H9 (cell line): ENCODE results near the gene DHRS7C. TPM values are rescaled to one million over a fixed set of nuclear protein-coding genes. Genes with fewer than 3 reads are reported as not detected.

Experiments
- DNase-seq: peaks from one replicate; pipeline ENCODE4 v3.0.0-alpha.2; 2017
- H2AFZ ChIP-seq: one replicate; pipeline ENCODE4 v1.6.1; 2013; ENCODE audit warnings: mild to moderate bottlenecking, low read length, control low read depth, moderate library complexity
- H2AK5ac ChIP-seq: 2 replicates; pipeline ENCODE4 v1.6.1; 2013; ENCODE audit warnings: low read length, control low read depth, mixed read lengths; ENCODE audit not compliant: insufficient read length
- H2BK120ac ChIP-seq: one replicate; pipeline ENCODE4 v1.6.1; 2013; ENCODE audit warnings: low read depth, mild to moderate bottlenecking, low read length, control low read depth, inconsistent platforms; ENCODE audit not compliant: poor library complexity, severe bottlenecking
- H2BK12ac ChIP-seq: 2 replicates; pipeline ENCODE4 v1.6.1; 2013; ENCODE audit warnings: low read length, control low read depth, mixed read lengths, low read depth; ENCODE audit not compliant: insufficient read length
- H2BK15ac ChIP-seq: 2 replicates; pipeline ENCODE4 v1.6.1; 2013; ENCODE audit warnings: low read depth, low read length, control low read depth
- H2BK20ac ChIP-seq: one replicate; pipeline ENCODE4 v1.6.1; 2013; ENCODE audit warnings: low read depth, mild to moderate bottlenecking, low read length, control low read depth, inconsistent platforms; ENCODE audit not compliant: poor library complexity, severe bottlenecking
- H2BK5ac ChIP-seq: 2 replicates; pipeline ENCODE4 v1.6.1; 2013; ENCODE audit warnings: low read length, control low read depth, mixed read lengths; ENCODE audit not compliant: insufficient read length
- H3K14ac ChIP-seq: 2 replicates; pipeline ENCODE4 v1.6.1; 2013; ENCODE audit warnings: low read length, control low read depth; ENCODE audit not compliant: insufficient read depth
- H3K18ac ChIP-seq: 2 replicates; pipeline ENCODE4 v1.6.1; 2013; ENCODE audit warnings: low read depth, mild to moderate bottlenecking, mixed read lengths, low read length, control low read depth; ENCODE audit not compliant: insufficient read length
- H3K23ac ChIP-seq: 2 replicates; pipeline ENCODE4 v1.6.1; 2013; ENCODE audit warnings: low read length, control low read depth, mixed read lengths, low read depth; ENCODE audit not compliant: insufficient read length
- H3K23me2 ChIP-seq: 2 replicates; pipeline ENCODE4 v1.6.1; 2013; ENCODE audit warnings: low read depth, mild to moderate bottlenecking, mixed read lengths, low read length, control low read depth; ENCODE audit not compliant: insufficient read length, poor library complexity, severe bottlenecking
- H3K27ac ChIP-seq: 2 replicates; pipeline ENCODE4 v1.5.1; 2013; ENCODE audit warnings: low read length, control low read depth, mixed read lengths, low read depth; ENCODE audit not compliant: insufficient read length
- H3K27me3 ChIP-seq: 2 replicates; pipeline ENCODE4 v1.6.1; 2013; ENCODE audit warnings: low read length, control low read depth, inconsistent platforms; ENCODE audit not compliant: insufficient read depth
- H3K4ac ChIP-seq: 2 replicates; pipeline ENCODE4 v1.6.1; 2013; ENCODE audit warnings: low read depth, mild to moderate bottlenecking, control low read depth, inconsistent platforms, low read length, moderate library complexity
- H3K4me1 ChIP-seq: 2 replicates; pipeline ENCODE4 v1.6.1; 2013; ENCODE audit warnings: low read length, control low read depth, inconsistent platforms; ENCODE audit not compliant: insufficient read depth
- H3K4me2 ChIP-seq: 2 replicates; pipeline ENCODE4 v1.6.1; 2013; ENCODE audit warnings: low read length, control low read depth, mixed read lengths; ENCODE audit not compliant: insufficient read length, insufficient read depth
- H3K56ac ChIP-seq: 2 replicates; pipeline ENCODE4 v1.6.1; 2013; ENCODE audit warnings: low read depth, mild to moderate bottlenecking, mixed read lengths, low read length, control low read depth; ENCODE audit not compliant: insufficient read length
- H3K79me1 ChIP-seq: 2 replicates; pipeline ENCODE4 v1.6.1; 2013; ENCODE audit warnings: low read depth, mild to moderate bottlenecking, moderate library complexity, low read length, control low read depth, inconsistent platforms; ENCODE audit not compliant: insufficient read depth, poor library complexity, severe bottlenecking
- H3K79me2 ChIP-seq: 2 replicates; pipeline ENCODE4 v1.6.1; 2013; ENCODE audit warnings: low read length, control low read depth, inconsistent platforms; ENCODE audit not compliant: insufficient read depth
- H3K9ac ChIP-seq: 2 replicates; pipeline ENCODE4 v1.6.1; 2013; ENCODE audit warnings: low read length, control low read depth, mixed read lengths; ENCODE audit not compliant: insufficient read length; ENCODE audit errors: extremely low read depth
- H3K9me3 ChIP-seq: one replicate; pipeline ENCODE4 v1.6.1; 2013; ENCODE audit warnings: low read depth, low read length, inconsistent platforms; ENCODE audit not compliant: control insufficient read depth
- H3T11ph ChIP-seq: one replicate; pipeline ENCODE4 v1.6.1; 2013; ENCODE audit warnings: mild to moderate bottlenecking, low read length, control low read depth, inconsistent platforms
- H4K20me1 ChIP-seq: one replicate; pipeline ENCODE4 v1.6.1; 2013; ENCODE audit not compliant: control insufficient read depth, insufficient read length, insufficient read depth
- H4K5ac ChIP-seq: 2 replicates; pipeline ENCODE4 v1.6.1; 2013; ENCODE audit warnings: low read depth, mild to moderate bottlenecking, mixed read lengths, low read length, control low read depth; ENCODE audit not compliant: insufficient read length
- H4K8ac ChIP-seq: replicated peaks from 2 replicates; pipeline ENCODE4 v1.6.1; 2013; ENCODE audit warnings: low read length, control low read depth, mixed read lengths, low read depth; ENCODE audit not compliant: insufficient read length
- H4K91ac ChIP-seq: 2 replicates; pipeline ENCODE4 v1.6.1; 2013; ENCODE audit warnings: low read depth, mild to moderate bottlenecking, moderate library complexity, mixed read lengths, low read length, control low read depth; ENCODE audit not compliant: insufficient read length
- H3K27ac Mint-ChIP-seq, 3 experiments: 2 replicates in 2 of 3; 3 replicates in 1 of 3; pipeline ENCODE4 v1.8.0; 2020 to 2021; ENCODE audit warnings: mixed read lengths in 3 of 3, mild to moderate bottlenecking in 1 of 3, moderate library complexity in 1 of 3
- H3K27me3 Mint-ChIP-seq: 2 replicates; pipeline ENCODE4 v1.8.0; 2021; ENCODE audit warnings: low read depth, mild to moderate bottlenecking, moderate library complexity, mixed read lengths
- H3K36me3 Mint-ChIP-seq, 3 experiments: 2 replicates in 2 of 3; 3 replicates in 1 of 3; pipeline ENCODE4 v1.8.0; 2020 to 2021; ENCODE audit warnings: low read depth in 3 of 3, mixed read lengths in 3 of 3; ENCODE audit not compliant: insufficient read depth in 1 of 3
- H3K4me1 Mint-ChIP-seq, 2 experiments: 2 replicates each; pipeline ENCODE4 v1.8.0; 2020; ENCODE audit warnings: mixed read lengths in 2 of 2
- H3K4me3 Mint-ChIP-seq, 2 experiments: 2 replicates in 1 of 2; 3 replicates in 1 of 2; pipeline ENCODE4 v1.8.0; 2020 to 2021; ENCODE audit warnings: mild to moderate bottlenecking in 2 of 2, mixed read lengths in 2 of 2, moderate library complexity in 1 of 2
- H3K9me3 Mint-ChIP-seq, 2 experiments: 2 replicates in 1 of 2; 3 replicates in 1 of 2; pipeline ENCODE4 v1.8.0; 2020; ENCODE audit warnings: mild to moderate bottlenecking in 2 of 2, mixed read lengths in 2 of 2, moderate library complexity in 1 of 2
- CTCF ChIP-seq: fragments of 200-600 bp; sonication (generic); conservative IDR thresholded peaks from 3 replicates; pipeline ENCODE4 v1.8.0; 2021; ENCODE audit warnings: antibody characterized with exemption, mild to moderate bottlenecking
- WGBS: extraction: QIAGEN DNeasy Blood & Tissue Kit; methylation state at CpG from one replicate; pipeline ENCODE4 v1.1.7; 2013; ENCODE audit warnings: missing lambda C conversion rate, low lambda C conversion rate, mixed read lengths; ENCODE audit not compliant: insufficient read length; ENCODE audit errors: extremely low coverage; 5-methylcytosine and 5-hydroxymethylcytosine counted together
- total RNA-seq: library from RNA; stranded (reverse); gene quantifications from 2 replicates; pipeline ENCODE4 v1.2.1, GENCODE V29; 2021

Gene DHRS7C
- total RNA-seq, 1 experiment from 2014 or later, result not detected

- Histone ChIP-seq H4K20me1 (no peaks in the 10 kb centered on the region), H3K79me1 (no peaks in the 10 kb centered on the region), H2AK5ac (no peak overlapping the region), H3K14ac (no peak overlapping the region; the same call in 1 of the 2 replicates), H2BK20ac (no peak overlapping the region), H3T11ph (no peak overlapping the region), H3K18ac (no peak overlapping the region), H4K8ac (no peak overlapping the region), H4K5ac (no peak overlapping the region), H3K4me2 (no peak overlapping the region), H3K23me2 (no peaks in the 10 kb centered on the region), H2BK120ac (no peak overlapping the region), H4K91ac (no peak overlapping the region), H2AFZ (no peak overlapping the region), H3K27me3 (no peaks in the 10 kb centered on the region), H3K79me2 (no peaks in the 10 kb centered on the region), H3K23ac (no peak overlapping the region), H3K56ac (no peak overlapping the region), H3K4me1 (no peaks in the 10 kb centered on the region), H3K9ac (no peak overlapping the region), H3K4ac (no peak overlapping the region), H2BK12ac (no peak overlapping the region), H2BK5ac (no peak overlapping the region), H3K9me3 (no peaks in the 10 kb centered on the region), H3K27ac (no peak overlapping the region), H2BK15ac (no peak overlapping the region)
- no peak overlapping the region for H3K27ac Mint-ChIP-seq
- no peak for DNase-seq
- no peaks in the 10 kb centered on the region for H3K9me3 Mint-ChIP-seq
- H3K36me3 Mint-ChIP-seq, result no peaks in the 10 kb centered on the region
- peaks cover 9% of the 10 kb centered on the region for H3K27me3 Mint-ChIP-seq
- no peak for TF ChIP-seq CTCF
- peaks cover 2 to 4% of the 10 kb centered on the region in 2 experiments; a peak in 2 of 4 replicates for H3K4me1 Mint-ChIP-seq
- WGBS, result no CpG with 5 or more reads among the region's 5 CpGs
- H3K4me3 Mint-ChIP-seq, result no peak overlapping the region
Observed at GRCh38 chr17:9766970-9767369, 24.4 kb downstream of the DHRS7C start.
